Measurements from ENCODE around the gene UBE2J2.

UBE2J2 gene

DNA sequence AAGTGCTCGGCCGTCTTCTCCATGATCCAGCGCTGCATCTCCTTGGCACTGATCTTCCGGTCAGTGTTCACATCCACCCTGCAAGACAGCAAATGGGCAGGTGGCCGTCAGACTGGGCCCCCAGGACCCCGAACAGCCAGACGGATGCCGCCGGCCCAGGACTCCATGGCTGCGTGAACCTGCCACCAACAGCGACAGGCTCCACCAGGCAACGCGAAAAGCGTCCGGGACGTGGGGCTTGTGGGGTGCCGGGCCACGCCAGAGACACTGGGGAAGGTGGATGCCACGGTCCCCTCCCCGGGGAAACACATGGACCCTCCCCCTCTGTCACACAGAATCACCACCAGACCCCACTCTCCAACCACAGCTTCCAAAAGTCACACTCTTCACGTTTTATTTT is 49.8 kb downstream of the UBE2J2 start:
- no peak for DNase-seq

GRCh38 chr1:1223321-1223720 is 50.3 kb downstream of the UBE2J2 start:
- DNase-seq, result no peak

DNA sequence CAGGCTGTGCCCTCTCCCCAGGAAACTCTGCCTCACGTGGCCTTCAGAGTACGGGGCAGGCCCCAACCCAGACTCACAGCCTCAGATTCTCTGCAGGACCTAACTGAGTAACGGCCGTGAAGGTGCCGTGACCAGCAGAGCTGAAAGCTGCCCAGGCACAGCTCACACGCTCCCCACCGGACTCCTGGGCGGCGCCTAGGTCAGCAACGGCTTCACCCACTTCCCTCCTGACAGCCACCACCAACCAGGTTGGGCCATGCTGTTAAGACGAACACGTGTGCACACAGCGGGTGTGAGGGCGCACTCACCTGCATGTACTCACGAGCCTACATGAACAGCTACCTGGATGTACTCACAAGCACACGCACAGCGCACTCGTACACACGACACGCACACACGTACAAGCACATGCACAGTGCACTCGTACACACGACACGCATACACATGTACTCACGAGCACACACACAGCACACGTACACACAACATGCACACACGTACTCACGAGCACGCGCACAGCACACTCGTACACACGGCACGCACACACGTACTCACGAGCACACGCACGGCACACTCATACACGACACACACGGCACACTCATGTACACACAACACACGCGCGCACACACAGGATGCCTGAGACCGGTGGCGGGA is 51.0 kb downstream of the UBE2J2 start:
- no peak for DNase-seq

DNA sequence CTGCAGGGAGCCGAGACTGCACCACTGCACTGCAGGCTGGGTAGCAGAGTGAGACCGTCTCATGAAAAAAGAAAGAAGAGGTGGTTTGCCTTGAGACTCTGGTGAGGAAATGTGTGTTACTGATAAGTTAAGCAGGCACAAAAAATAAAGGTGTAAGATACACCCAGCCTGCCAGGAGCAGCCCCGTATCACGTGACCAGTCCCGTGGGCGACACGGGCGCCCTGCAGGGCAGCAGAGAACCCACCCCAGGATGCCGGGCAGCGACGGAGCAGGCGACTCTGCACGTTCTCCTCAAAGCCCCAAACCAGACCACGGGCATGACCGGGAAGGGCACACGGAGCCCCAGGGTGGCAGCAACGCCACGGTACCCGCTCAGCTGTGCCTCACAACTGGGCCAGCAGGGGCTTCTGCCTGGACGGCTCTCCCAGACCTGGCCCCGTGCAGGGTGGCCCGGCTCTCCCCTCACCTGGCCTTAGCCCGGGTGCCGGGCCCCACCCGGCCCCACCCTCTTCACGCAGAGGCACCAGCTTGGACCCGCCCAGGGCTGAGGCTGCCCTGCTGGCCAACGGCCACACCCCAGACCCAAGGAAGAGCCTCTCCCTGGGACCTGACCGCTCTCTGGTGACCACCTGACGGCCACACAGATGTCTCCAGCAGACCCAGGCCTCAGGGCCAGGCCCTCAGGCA is 51.6 kb downstream of the UBE2J2 start:
- no peak for DNase-seq

GRCh38 chr1:1220197-1220596 is 53.5 kb downstream of the UBE2J2 start:
- no peak for DNase-seq

DNA sequence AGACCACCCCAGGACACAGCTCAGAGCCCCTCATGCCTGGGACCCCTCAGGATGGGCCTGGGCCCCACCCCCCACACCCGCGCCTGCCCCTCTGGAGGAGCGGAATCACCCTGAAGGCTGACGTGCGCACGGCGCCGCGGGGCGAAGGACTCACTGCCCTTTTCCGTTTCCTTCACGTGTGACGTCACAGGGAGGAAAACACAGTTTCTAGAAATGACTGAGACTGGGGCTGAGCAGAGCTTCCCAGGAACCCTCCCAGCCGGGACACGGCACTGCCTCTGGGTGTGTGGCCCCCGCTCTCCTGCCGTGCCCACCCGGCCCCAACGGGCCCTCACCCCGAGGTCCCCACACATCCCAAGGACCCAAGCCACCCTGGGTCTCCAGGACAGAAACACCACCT is 54.3 kb downstream of the UBE2J2 start:
- DNase-seq, result no peak

GRCh38 chr1:1218524-1219200 is 55.0 kb downstream of the UBE2J2 start:
- no peak for DNase-seq

- no peak for DNase-seq
Observed at GRCh38 chr1:1217621-1218523, 55.8 kb downstream of the UBE2J2 start.

DNA sequence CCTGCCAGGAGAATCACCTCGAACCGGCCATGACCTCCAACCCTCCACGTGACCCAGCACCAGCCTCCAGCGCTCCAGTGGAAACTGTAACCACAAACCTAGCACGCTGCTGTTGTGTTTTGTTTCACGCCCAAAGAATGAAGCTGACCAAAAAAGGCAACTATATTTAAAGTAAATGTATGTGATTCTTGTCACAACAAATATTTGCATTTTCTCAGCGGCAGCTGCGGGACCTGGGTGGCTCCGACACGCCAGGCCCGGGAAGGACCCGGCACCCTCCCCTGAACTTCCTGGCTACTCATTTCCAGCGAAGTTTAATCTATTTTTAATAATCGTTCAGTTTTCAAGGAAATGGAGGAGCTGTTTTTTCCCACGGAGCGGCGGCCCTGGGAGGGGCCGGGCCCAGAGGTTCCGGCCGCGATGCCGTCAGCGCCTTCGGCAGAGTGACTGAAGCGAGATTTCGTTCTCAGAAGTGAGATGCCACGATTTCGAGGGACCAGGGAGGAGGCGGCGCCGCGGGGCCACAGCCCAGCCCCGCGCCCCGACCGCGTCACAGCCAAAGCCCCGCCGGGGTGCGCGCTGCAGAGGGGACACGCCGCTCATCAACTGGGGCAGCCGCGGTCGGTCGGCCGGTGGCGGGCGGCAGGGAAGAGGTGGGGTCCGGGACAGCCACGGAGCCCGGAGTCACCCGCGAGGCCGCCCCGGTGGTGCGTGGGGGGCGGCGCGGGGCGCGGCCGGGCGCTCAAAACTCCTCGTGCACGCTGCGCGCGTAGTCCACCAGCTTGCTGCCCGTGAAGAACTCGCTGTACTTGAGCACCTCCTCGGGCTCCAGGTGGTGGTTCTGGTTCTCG is 56.7 kb downstream of the UBE2J2 start:
- DNase-seq, result no peak

GRCh38 chr1:1215881-1216605 is 57.6 kb downstream of the UBE2J2 start:
- DNase-seq, result no peak

DNA sequence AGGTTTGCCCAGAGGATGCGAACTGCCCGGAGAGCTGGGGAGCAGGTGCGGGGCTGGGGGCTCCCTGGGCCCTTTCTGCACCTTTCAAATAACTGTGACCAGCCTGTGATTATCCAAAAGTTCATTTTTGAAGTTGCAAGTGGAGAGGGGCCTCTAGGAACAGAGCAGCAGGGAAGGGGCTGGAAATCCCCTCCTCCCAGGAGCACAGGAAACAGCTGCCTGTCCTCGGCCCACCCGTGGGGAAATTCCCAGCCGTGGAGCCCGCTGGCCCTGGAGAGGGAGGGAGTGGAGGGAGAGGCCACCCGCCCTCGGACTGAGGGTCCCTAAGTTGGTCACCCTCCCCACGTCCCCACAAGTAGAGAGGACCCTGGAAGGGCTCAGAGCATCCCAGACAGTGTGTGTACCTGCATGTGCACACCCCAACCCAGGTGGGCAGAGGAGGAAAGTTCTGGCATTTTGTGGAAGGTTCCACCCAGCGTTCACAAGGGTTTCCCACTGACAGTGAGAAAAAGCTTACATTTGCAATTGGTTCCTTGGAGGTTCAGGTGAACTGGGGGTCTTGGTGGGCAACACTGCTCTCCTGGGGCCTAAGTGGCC is 58.5 kb downstream of the UBE2J2 start:
- no peak for DNase-seq

DNA sequence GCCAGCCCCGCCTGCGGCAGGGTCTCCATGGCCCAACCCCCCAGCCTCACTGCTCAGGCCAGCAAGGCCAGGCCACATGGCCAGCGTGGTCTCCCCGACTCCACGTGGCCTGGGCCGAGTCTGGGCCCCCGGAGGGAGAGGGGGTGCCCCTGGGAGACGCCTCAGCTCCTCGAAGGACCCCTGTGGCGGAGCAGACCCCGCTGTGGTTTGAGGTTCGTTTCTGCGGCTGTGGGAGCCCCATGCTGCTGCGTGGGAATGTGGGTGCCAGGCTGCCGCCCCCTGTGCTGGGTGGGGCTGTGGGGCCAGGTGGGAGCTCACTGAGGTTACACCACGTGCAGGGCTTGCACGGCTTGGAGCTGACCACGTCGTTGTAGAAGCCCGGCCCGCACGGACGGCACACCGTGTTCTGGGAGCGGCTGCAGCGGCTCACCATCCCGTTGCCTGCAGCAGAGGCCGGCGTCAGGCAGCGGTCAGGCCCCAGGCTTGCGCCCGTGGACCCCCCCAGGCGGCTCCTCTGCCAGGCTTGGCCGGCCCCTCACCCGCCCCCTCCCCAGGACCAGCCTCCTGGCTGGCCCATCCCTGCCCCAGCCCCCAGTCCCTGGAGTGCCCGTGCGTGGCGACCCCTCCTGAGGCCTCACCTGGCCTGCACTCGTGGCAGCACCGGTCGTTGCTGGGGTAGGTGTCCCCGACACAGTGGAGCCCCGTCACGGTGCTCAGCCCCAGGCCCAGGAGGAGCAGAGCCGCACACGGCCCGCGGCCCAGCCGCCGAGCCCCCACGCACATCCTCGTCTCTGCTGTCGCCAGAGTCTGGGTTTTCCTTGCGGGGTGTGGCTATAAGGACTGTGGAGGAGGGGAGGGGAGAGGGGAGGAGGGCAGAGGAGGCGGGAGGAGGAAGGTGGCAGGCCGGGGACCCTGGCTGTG is 60.0 kb downstream of the UBE2J2 start, which contains the start of gene TNFRSF4:
Gene TNFRSF4, minus strand, starts transcription at position 809 of the 921 bp plus-strand sequence. Its CDS starts 26 bp downstream, at position 783.
- DNase-seq, result no peak

DNA sequence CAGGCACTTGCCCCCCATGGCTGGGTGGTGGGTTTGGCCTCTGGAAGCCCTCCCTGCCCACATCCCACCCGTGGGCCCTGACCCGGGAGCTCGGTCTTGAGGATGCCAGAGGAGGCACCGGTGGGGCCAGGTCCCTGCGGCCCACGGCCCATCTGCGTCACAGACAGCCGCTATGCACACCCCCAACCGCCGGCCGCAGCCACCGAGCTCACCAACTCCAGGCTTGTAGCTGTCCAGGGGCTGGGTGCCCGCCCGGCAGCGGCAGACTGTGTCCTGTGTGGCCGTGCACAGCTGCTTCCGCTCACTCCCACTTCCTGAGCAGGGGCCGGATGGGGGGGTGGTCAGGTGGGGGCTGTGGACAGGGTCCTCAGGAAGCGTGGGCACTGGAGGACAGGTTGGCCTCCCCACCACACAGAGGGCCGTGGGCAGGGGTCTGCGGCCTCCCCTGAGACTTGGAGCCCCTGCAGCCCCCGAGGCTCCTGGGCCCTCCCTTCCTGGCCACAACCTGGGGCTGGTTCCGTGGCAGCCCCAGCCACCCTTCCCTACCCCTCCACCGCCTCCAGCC is 60.8 kb downstream of the UBE2J2 start:
- DNase-seq, result no peak

DNA sequence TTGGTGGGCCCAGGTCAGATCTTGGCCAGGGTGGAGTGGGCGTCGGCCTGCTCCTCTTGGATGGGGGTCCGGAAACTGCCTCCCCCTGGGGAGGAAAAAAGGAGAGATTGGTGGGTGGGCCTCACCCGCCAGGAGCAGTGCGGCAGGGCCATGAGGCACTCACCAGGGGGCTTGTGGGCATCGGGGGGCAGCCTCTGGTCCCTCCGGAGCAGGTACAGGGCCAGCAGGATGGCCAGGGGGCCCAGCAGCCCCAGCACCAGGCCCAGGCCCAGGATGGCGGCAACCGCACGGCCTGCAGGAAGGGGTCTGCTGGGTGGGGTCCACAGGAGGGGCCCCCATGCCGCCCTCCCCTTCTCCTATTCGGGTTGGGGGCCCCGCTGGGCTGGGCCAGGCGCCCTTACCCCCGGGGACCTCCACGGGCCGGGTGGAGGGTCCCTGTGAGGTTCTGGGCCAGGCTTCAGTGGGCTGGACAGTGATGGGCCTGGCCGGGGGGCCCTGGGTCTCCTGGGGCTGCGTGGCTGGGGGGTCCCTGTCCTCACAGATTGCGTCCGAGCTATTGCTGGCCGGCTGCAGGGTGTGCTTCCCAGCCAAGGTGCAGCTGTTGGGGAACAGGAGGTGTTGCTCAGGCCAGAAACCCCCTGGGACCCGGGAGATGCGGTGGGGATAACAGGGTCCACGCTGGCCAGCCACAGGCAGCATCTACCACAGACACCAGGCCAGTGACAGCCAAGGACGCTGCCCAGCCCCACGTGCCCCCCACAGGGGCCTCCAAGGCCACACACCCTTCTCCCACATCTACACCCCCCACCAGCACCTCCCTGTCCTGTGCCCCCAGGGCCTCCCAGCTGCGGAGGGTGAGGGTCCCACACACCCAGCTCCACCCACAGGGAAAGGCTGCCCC is 61.9 kb downstream of the UBE2J2 start:
- no peak for DNase-seq

GRCh38 chr1:1210726-1211540 is 62.7 kb downstream of the UBE2J2 start:
- no peak for DNase-seq

DNA sequence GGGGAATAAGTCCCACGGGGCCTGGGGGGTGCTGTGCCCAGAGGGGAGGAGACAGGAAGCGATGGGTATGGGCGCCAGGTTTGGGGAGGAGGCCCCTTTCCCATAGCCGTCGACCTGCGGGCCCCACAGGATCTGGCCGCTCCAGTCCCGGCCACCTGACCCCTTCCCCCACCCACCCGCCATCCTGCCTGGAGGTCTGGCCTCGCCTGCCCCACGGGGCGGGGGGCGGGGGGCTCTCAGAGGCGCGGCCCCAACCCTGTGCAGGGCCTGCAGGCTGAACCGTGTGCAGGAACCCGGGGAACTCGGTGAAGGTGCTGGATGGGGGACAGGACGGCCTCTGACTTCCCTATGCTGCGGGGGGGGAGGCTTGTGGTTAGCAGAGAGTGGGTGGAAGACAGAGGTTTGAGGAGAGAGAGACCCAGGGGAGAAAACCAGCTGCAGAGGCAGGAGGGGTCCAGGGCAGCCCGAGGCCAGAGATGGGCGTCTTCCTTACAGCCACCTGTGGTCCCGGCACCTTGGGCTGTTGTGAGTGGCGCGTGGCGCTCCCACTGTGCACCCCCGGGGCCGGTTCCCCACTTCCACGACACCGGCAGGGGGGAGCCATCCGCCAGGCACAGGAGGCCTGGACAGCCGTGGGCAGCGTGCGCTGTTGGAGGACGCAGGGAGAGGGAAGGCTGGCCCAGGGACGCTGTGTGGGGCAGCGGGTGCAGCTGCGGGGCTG is 64.8 kb downstream of the UBE2J2 start:
- peak; percentile 36 for DNase-seq

- no peak for DNase-seq
Observed at GRCh38 chr1:1207571-1207892, 66.1 kb downstream of the UBE2J2 start.

Data from EL (cell line).